Fibroblast of pulmonary artery (primary cell): ENCODE results near the gene PROX1.

Source experiments
- DNase-seq: peaks from one replicate; pipeline ENCODE4 v3.0.0-alpha.2; 2010; ENCODE audit warnings: low read depth
- H3K4me3 ChIP-seq: replicated peaks from 2 replicates; pipeline ENCODE4 v1.5.1; 2011; ENCODE audit warnings: low read depth, mild to moderate bottlenecking, control low read depth, low read length, moderate library complexity
- CTCF ChIP-seq: IDR thresholded peaks from 2 replicates; pipeline ENCODE4 v1.5.1; 2011; ENCODE audit warnings: mild to moderate bottlenecking, control low read depth, low read length, inconsistent platforms; ENCODE audit errors: missing control alignments

Gene PROX1

DNA sequence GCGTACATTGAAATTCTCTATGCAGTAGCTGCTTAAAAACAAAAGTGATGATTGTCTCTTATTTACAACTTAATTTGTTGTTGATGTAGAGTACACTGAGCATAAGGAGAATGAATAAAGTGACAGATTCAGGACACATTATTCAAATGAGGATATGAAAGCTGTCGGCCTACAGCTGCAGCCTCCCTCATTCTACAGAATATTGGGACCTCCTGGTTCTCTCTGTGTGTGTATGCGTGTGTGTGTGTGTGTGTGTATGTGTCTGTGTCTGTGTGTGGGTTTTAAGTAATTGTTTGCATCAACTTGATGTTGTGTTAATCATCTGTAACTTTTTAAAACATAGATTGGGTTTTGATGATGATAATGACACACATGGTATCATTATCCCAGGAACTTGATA lies 17.9 kb downstream of the PROX1 start:
- H3K4me3 ChIP-seq, result no peak overlapping the region
- no peak for DNase-seq
- no peak for TF ChIP-seq CTCF

DNA sequence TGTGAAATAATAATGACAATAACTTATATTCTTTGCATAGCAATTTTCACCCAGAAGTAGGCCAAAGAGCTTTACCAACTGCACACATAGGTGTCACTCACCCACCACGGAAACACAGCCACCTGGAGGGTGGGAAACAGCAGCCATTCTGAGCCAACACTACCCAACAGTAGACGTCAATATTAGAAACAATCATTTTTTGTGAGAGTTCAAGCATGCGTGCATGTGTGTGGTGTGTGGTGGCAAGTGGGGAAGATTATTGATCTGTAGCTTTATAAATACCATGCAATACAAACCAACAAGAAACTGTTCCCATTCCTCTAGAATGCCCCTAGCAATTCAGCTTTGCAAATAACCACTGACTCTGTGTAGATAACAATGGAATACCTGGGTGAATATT lies 19.1 kb downstream of the PROX1 start:
- DNase-seq, result no peak

GRCh38 chr1:214008347-214008746 lies 20.6 kb downstream of the PROX1 start:
- TF ChIP-seq CTCF, result no peak
- H3K4me3 ChIP-seq, result no peak overlapping the region
- DNase-seq, result no peak

More for the DNA sequence above, 19.1 kb downstream of the PROX1 start:
- TF ChIP-seq CTCF, result no peak
- H3K4me3 ChIP-seq, result no peak overlapping the region

DNA sequence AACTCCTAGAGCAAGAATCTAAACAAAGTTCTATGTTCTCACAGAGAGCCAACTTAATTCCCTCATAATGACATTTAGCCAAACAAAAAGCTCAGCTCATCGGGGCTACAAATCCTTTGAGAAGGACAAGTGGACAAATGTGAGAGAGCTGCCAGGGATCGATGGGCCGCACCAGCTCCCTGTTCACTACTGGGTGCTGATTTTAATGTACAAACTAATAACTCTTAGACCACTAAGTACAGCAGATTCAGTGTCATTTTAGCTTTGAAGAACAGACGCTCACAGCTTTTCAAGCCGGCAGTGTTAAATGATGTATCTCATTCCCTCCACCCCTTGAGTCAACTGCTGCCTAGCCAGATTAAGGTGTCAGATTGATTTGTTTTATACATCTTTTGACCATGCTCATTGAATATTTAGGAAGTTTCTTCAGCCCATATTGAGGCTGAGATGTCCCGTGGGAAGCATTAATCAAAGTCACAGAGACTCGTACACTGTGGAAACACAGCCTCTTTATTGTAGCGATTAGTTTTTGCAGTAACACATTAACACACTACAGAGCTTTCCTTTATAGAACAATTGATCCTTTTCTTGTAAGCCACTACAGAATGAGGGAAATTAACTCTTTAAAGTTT lies 21.1 kb downstream of the PROX1 start:
- TF ChIP-seq CTCF, result no peak
- no peak for DNase-seq
- no peak overlapping the region for H3K4me3 ChIP-seq

DNA sequence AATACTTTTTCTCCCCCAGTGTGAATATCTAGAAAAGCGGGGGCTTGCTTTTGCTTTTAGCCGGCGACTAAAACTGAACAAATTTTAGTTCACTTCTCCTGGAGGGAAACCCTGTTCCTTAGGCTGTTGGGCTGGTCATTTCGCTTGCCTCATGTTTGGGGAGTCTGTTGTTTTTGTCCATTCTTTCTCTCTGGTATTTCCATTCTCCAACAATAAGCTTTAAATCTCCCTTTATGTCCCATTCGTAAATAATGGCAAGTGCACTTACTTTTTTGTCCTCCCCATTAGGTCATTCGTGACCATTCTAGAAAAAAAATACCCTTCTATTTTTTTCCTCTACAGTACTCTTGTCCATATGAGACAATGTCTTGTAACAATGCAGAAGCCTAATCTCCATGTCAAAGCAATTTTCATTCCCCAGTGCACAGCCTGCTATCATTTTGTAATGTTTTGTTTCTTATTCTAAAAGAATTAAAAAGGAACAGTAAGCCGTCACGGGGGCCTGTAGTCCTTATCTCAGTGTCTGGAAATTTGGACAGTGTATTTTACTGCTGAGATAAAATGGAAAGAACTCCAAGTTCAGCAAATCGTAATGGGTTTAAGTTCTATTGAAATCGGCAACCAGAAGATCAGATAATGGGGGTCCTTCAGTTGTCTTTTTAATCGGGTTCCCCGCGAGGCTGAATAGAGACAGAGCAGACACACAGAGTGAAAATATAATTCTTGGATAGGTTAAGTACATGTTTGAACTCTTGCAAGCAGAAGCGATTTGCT lies 21.8 kb downstream of the PROX1 start:
- no peak for TF ChIP-seq CTCF
- no peak overlapping the region for H3K4me3 ChIP-seq
- no peak for DNase-seq

GRCh38 chr1:214010197-214010573 lies 22.4 kb downstream of the PROX1 start:
- DNase-seq, result no peak
- H3K4me3 ChIP-seq, result no peak overlapping the region
- no peak for TF ChIP-seq CTCF

- TF ChIP-seq CTCF, result no peak
- no peak for DNase-seq
- no peak overlapping the region for H3K4me3 ChIP-seq
These were observed 22.9 kb downstream of the PROX1 start for GRCh38 chr1:214010717-214011116.
